Esophagus muscularis mucosa (tissue), 4 donors: ENCODE measurements around the gene OGN. TPM values are rescaled to one million over a fixed set of nuclear protein-coding genes. Genes with fewer than 3 reads are reported as not detected.
A peak's percentile ranks its signal among the peaks of the same experiment; 100 is the strongest.

ENCODE experiments used
- DNase-seq: peaks from one replicate; pipeline ENCODE4 v3.0.0-alpha.2; 2017; ENCODE audit errors: extremely low spot score
- H3K27ac ChIP-seq, 4 donors: fragments of 200-600 bp; sonication (generic); replicated peaks in 1 of 4; 1 replicate in 3 of 4; 2 replicates in 1 of 4; pipeline ENCODE4 v1.5.1; 2016 to 2019; ENCODE audit warnings: mild to moderate bottlenecking in 1 of 4
- H3K27me3 ChIP-seq, 4 donors: fragments of 200-600 bp; sonication (generic); one replicate each; pipeline versions ENCODE4 v1.5.1 to v1.6.0; 2016 to 2019
- H3K36me3 ChIP-seq, 4 donors: fragments of 200-600 bp; sonication (generic); one replicate each; pipeline ENCODE4 v1.5.1; 2016 to 2019
- H3K4me1 ChIP-seq, 4 donors: fragments of 200-600 bp; sonication (generic); one replicate each; pipeline ENCODE4 v1.5.1; 2016 to 2019
- H3K4me3 ChIP-seq, 4 donors: fragments of 200-600 bp; sonication (generic); 1 replicate in 2 of 4; 2 replicates in 2 of 4; pipeline ENCODE4 v1.5.1; 2016 to 2019; ENCODE audit warnings: mild to moderate bottlenecking in 4 of 4, moderate library complexity in 1 of 4
- H3K9me3 ChIP-seq, 4 donors: fragments of 200-600 bp; sonication (generic); 1 replicate in 3 of 4; 2 replicates in 1 of 4; pipeline ENCODE4 v1.5.1; 2016 to 2019
- EP300 ChIP-seq: sonication (generic); formaldehyde crosslinking; IDR thresholded peaks from one replicate; pipeline ENCODE4 v1.6.1; 2017; ENCODE audit warnings: antibody characterized with exemption
- POLR2A ChIP-seq: fragments of 450-650 bp; IDR thresholded peaks from one replicate; pipeline ENCODE4 v1.6.1; 2017; ENCODE audit warnings: antibody characterized with exemption, moderate library complexity, mild to moderate bottlenecking, low read depth
- POLR2AphosphoS5 ChIP-seq, 2 donors: sonication (generic); formaldehyde crosslinking; IDR thresholded peaks; one replicate each; pipeline ENCODE4 v1.6.1; 2017; ENCODE audit warnings: antibody characterized with exemption in 2 of 2
- WGBS: methylation state at CpG from one replicate; pipeline ENCODE4 v1.1.5; 2018; 5-methylcytosine and 5-hydroxymethylcytosine counted together
- intact Hi-C: fragments of 100-400 bp; cut with DNase I; formaldehyde crosslinking; loops from one replicate; pipeline ENCODE4 v1.15.1; 2023
- total RNA-seq, 4 donors: library from RNA; depleted of rRNA; stranded (reverse); fragments of >200 nt; gene quantifications; one replicate each; pipeline versions ENCODE4 v1.1.0 to v1.2.1, GENCODE V29; 2016
- TF ChIP-seq, protein P1 (sequence below), 3 experiments: fragments of 200-600 bp in 2 of 3; fragments of 450-650 bp in 1 of 3; sonication (generic) in 2 of 3; IDR thresholded peaks; one replicate each; pipeline ENCODE4 v1.5.1; 2017 to 2019; ENCODE audit warnings: antibody characterized with exemption in 3 of 3, mild to moderate bottlenecking in 2 of 3, moderate library complexity in 1 of 3

OGN gene
- total RNA-seq, 4 donors from 2014 or later: 16.5 to 42.1 (median 20.0) TPM

- TF ChIP-seq EP300: no peak
- no peak for TF ChIP-seq POLR2A
- TF ChIP-seq, protein P1, sequence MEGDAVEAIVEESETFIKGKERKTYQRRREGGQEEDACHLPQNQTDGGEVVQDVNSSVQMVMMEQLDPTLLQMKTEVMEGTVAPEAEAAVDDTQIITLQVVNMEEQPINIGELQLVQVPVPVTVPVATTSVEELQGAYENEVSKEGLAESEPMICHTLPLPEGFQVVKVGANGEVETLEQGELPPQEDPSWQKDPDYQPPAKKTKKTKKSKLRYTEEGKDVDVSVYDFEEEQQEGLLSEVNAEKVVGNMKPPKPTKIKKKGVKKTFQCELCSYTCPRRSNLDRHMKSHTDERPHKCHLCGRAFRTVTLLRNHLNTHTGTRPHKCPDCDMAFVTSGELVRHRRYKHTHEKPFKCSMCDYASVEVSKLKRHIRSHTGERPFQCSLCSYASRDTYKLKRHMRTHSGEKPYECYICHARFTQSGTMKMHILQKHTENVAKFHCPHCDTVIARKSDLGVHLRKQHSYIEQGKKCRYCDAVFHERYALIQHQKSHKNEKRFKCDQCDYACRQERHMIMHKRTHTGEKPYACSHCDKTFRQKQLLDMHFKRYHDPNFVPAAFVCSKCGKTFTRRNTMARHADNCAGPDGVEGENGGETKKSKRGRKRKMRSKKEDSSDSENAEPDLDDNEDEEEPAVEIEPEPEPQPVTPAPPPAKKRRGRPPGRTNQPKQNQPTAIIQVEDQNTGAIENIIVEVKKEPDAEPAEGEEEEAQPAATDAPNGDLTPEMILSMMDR (IDR thresholded peaks at IDR 0.05): no peak
- no peak for TF ChIP-seq POLR2AphosphoS5 (IDR thresholded peaks at IDR 0.05)
- H3K27me3 ChIP-seq: no peaks in the 10 kb centered on the region
- H3K4me1 ChIP-seq: peaks cover 4 to 55% (median 47%) of the 10 kb centered on the region in 4 donors
- DNase-seq: no peak
- peak overlapping the region in 3 of 4 donors; percentile 34 to 62 (median 35) for H3K27ac ChIP-seq
- H3K9me3 ChIP-seq: no peaks in the 10 kb centered on the region
- intact Hi-C loops: no loop called here
- H3K4me3 ChIP-seq: peak overlapping the region; percentile 27 to 48 (median 38)
- 38% methylated on average over 1 of the region's 1 CpG for WGBS
- H3K36me3 ChIP-seq: no peaks in the 10 kb centered on the region
Observed at GRCh38 chr9:92402360-92402759, 2.0 kb downstream of the OGN start.

GRCh38 chr9:92397853-92398252, 6.5 kb downstream of the OGN start:
- WGBS: 76% methylated on average over 3 of the region's 3 CpGs
- no peak for DNase-seq
- no peak overlapping the region for H3K4me3 ChIP-seq
- no peak for TF ChIP-seq EP300
- TF ChIP-seq, protein P1 (IDR thresholded peaks at IDR 0.05): no peak
- TF ChIP-seq POLR2A: no peak
- TF ChIP-seq POLR2AphosphoS5 (IDR thresholded peaks at IDR 0.05): no peak
- H3K4me1 ChIP-seq: peaks cover 0 to 36% (median 23%) of the 10 kb centered on the region in 4 donors
- intact Hi-C loops: no loop called here
- no peaks in the 10 kb centered on the region for H3K27me3 ChIP-seq
- no peaks in the 10 kb centered on the region for H3K9me3 ChIP-seq
- H3K36me3 ChIP-seq: no peaks in the 10 kb centered on the region
- H3K27ac ChIP-seq: no peak overlapping the region

GRCh38 chr9:92395617-92396016, 8.8 kb downstream of the OGN start:
- H3K36me3 ChIP-seq: no peaks in the 10 kb centered on the region
- no peaks in the 10 kb centered on the region for H3K9me3 ChIP-seq
- H3K27ac ChIP-seq: no peak overlapping the region
- no peak overlapping the region for H3K4me3 ChIP-seq
- DNase-seq: no peak
- no peaks in the 10 kb centered on the region for H3K27me3 ChIP-seq
- peaks cover 0 to 22% (median 11%) of the 10 kb centered on the region in 4 donors for H3K4me1 ChIP-seq
- no peak for TF ChIP-seq POLR2AphosphoS5 (IDR thresholded peaks at IDR 0.05)
- TF ChIP-seq, protein P1 (IDR thresholded peaks at IDR 0.05): no peak
- TF ChIP-seq EP300: no peak
- no peak for TF ChIP-seq POLR2A
- WGBS: 97% methylated on average over 1 of the region's 1 CpG
- intact Hi-C loops: no loop called here

DNA sequence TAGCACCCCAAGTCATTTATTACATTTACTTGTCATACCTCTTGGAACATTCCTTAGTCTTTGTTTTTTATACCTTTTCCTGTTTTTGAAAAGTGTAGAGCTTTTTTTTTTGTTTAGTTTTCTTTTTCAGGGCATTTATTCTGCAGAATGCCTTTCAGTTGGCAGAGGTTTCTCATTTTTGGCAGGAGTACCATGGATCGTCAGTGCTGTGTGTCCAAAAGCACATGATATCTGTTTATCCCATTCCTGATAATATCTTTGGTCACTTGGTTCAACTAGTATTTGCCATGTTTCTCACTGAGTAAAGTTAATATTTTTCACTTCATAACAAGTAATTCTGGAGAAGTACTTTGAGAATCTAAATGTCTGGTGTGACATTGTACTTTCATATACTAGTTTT, 10.7 kb downstream of the OGN start:
- intact Hi-C loops: no loop called here

More for the DNA sequence above, 10.7 kb downstream of the OGN start:
- Histone ChIP-seq H3K27me3 (no peaks in the 10 kb centered on the region), H3K4me3 (peak overlapping the region in 2 of 4 donors; percentile 17 to 18), H3K36me3 (peaks cover 0 to under 1% (median 0%) of the 10 kb centered on the region in 4 donors), H3K4me1 (peaks cover 0 to 22% (median 11%) of the 10 kb centered on the region in 4 donors), H3K27ac (peak overlapping the region; percentile 45 to 60 (median 54)), H3K9me3 (no peaks in the 10 kb centered on the region)
- no peak for DNase-seq
- TF ChIP-seq EP300: no peak
- TF ChIP-seq, protein P1 (IDR thresholded peaks at IDR 0.05): no peak
- TF ChIP-seq POLR2AphosphoS5 (IDR thresholded peaks at IDR 0.05): no peak
- no peak for TF ChIP-seq POLR2A
- WGBS: 31% methylated on average over 1 of the region's 1 CpG
